ENCODE measurements around the gene C7orf57. TPM values are rescaled to one million over a fixed set of nuclear protein-coding genes. Genes with fewer than 3 reads are reported as not detected.

The C7orf57 gene
- total RNA-seq, 1 donor = under 0.01 TPM

GRCh38 chr7:48053736-48054135 is 18.4 kb downstream of the C7orf57 start:
- Histone ChIP-seq H3K79me2 (ENCODE audit: insufficient read depth, low read length) (no peaks in the 10 kb centered on the region), H3K27me3 (ENCODE audit: insufficient read depth, low read length) (no peaks in the 10 kb centered on the region), H4K20me1 (ENCODE audit: insufficient read depth, low read length) (no peaks in the 10 kb centered on the region), H3K4me1 (ENCODE audit: insufficient read depth, low read length) (no peaks in the 10 kb centered on the region), H2AFZ (ENCODE audit: low read length) (no peak overlapping the region), H3K9me3 (ENCODE audit: low read depth, low read length) (no peaks in the 10 kb centered on the region), H3K36me3 (ENCODE audit: insufficient read depth, low read length) (no peaks in the 10 kb centered on the region), H3K27ac (ENCODE audit: low read depth, low read length) (no peak overlapping the region), H3K4me3 (ENCODE audit: insufficient read depth, low read length) (no peak overlapping the region), H3K4me2 (ENCODE audit: insufficient read depth, low read length) (no peak overlapping the region)
- DNase-seq (ENCODE audit: insufficient read length, low spot score, missing footprints) = no peak
- TF ChIP-seq CTCF (IDR thresholded peaks at IDR 0.05; ENCODE audit: extremely low read depth, low read depth, low read length) = no peak

GRCh38 chr7:48058990-48059389 is 23.6 kb downstream of the C7orf57 start:
- H4K20me1 ChIP-seq (ENCODE audit: insufficient read depth, low read length) = no peaks in the 10 kb centered on the region
- no peak overlapping the region for H2AFZ ChIP-seq (ENCODE audit: low read length)
- no peaks in the 10 kb centered on the region for H3K79me2 ChIP-seq (ENCODE audit: insufficient read depth, low read length)
- H3K9me3 ChIP-seq (ENCODE audit: low read depth, low read length) = no peaks in the 10 kb centered on the region
- no peak for DNase-seq (ENCODE audit: insufficient read length, low spot score, missing footprints)
- H3K4me2 ChIP-seq (ENCODE audit: insufficient read depth, low read length) = no peak overlapping the region
- no peak overlapping the region for H3K4me3 ChIP-seq (ENCODE audit: insufficient read depth, low read length)
- TF ChIP-seq CTCF (IDR thresholded peaks at IDR 0.05; ENCODE audit: extremely low read depth, low read depth, low read length) = no peak
- H3K27ac ChIP-seq (ENCODE audit: low read depth, low read length) = no peak overlapping the region
- H3K36me3 ChIP-seq (ENCODE audit: insufficient read depth, low read length) = no peaks in the 10 kb centered on the region
- H3K4me1 ChIP-seq (ENCODE audit: insufficient read depth, low read length) = no peaks in the 10 kb centered on the region
- no peaks in the 10 kb centered on the region for H3K27me3 ChIP-seq (ENCODE audit: insufficient read depth, low read length)

- Histone ChIP-seq H3K27me3 (ENCODE audit: insufficient read depth, low read length) (no peaks in the 10 kb centered on the region), H3K4me1 (ENCODE audit: insufficient read depth, low read length) (no peaks in the 10 kb centered on the region), H3K27ac (ENCODE audit: low read depth, low read length) (no peak overlapping the region), H4K20me1 (ENCODE audit: insufficient read depth, low read length) (no peaks in the 10 kb centered on the region), H3K79me2 (ENCODE audit: insufficient read depth, low read length) (no peaks in the 10 kb centered on the region), H3K4me2 (ENCODE audit: insufficient read depth, low read length) (no peak overlapping the region), H3K4me3 (ENCODE audit: insufficient read depth, low read length) (no peak overlapping the region), H2AFZ (ENCODE audit: low read length) (no peak overlapping the region), H3K36me3 (ENCODE audit: insufficient read depth, low read length) (no peaks in the 10 kb centered on the region), H3K9me3 (ENCODE audit: low read depth, low read length) (no peaks in the 10 kb centered on the region)
- TF ChIP-seq CTCF (IDR thresholded peaks at IDR 0.05; ENCODE audit: extremely low read depth, low read depth, low read length) = no peak
- DNase-seq (ENCODE audit: insufficient read length, low spot score, missing footprints) = no peak
Measured at GRCh38 chr7:48059706-48060105, 24.4 kb downstream of the C7orf57 start.

GRCh38 chr7:48063985-48064384 is 28.6 kb downstream of the C7orf57 start:
- Histone ChIP-seq H3K27ac (ENCODE audit: low read depth, low read length) (no peak overlapping the region), H3K9me3 (ENCODE audit: low read depth, low read length) (no peaks in the 10 kb centered on the region), H4K20me1 (ENCODE audit: insufficient read depth, low read length) (no peaks in the 10 kb centered on the region), H3K4me1 (ENCODE audit: insufficient read depth, low read length) (no peaks in the 10 kb centered on the region), H3K4me3 (ENCODE audit: insufficient read depth, low read length) (no peak overlapping the region), H2AFZ (ENCODE audit: low read length) (no peak overlapping the region), H3K27me3 (ENCODE audit: insufficient read depth, low read length) (no peaks in the 10 kb centered on the region), H3K4me2 (ENCODE audit: insufficient read depth, low read length) (no peak overlapping the region), H3K79me2 (ENCODE audit: insufficient read depth, low read length) (no peaks in the 10 kb centered on the region), H3K36me3 (ENCODE audit: insufficient read depth, low read length) (no peaks in the 10 kb centered on the region)
- no peak for TF ChIP-seq CTCF (IDR thresholded peaks at IDR 0.05; ENCODE audit: extremely low read depth, low read depth, low read length)
- DNase-seq (ENCODE audit: insufficient read length, low spot score, missing footprints) = no peak

Measured in osteoblast (primary cell).